ENCODE measurements around the gene CCHCR1. TPM values are rescaled to one million over a fixed set of nuclear protein-coding genes. Genes with fewer than 3 reads are reported as not detected.

The CCHCR1 gene
- total RNA-seq, 1 donor from 2014 or later: 36.8 TPM

DNA sequence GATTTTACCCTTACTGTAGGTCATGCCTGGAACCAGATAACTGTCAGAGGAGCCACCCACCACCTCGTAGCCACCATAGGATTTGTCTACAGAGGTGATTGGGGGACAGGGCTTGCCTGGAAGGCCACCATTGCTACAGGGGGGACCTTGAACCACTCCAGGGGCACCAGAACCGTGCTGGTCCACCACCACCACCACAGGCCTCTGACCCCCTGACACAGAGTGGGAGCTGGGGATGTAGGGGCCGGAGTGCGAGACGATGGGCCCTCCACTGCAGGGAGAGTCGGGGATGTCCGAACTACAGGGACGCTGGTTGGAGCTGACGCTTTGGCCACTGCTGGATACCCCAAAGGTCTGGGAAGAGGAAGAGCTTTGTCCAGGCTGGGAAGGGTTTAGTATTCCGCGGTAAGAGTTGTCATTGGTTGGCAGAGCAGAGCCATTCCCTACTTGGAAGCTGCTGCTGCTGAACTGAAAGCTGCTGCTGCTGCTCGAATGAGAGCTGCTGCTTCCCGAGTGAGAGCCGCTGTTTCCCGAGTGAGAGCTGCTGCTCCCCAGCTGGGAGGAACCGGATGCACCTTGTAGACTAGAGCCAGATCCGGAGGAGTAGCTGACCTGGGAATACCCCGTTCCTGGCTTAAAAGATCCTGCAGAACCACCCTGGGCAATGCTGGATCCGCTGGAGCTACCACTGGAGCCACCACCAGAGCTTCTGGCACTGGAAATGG is 40.8 kb downstream of the CCHCR1 start:
- H3K27me3 Mint-ChIP-seq: peaks cover 54% of the 10 kb centered on the region
- H3K36me3 Mint-ChIP-seq: no peaks in the 10 kb centered on the region
- H3K4me3 Mint-ChIP-seq: no peak overlapping the region
- no peaks in the 10 kb centered on the region for H3K9me3 Mint-ChIP-seq
- no peak overlapping the region for H3K27ac Mint-ChIP-seq
- no peaks in the 10 kb centered on the region for H3K4me1 Mint-ChIP-seq (ENCODE audit: unreplicated experiment)
- no peak for DNase-seq (ENCODE audit: extremely low spot score, unreplicated experiment)
- no peak for TF ChIP-seq CTCF (conservative IDR thresholded peaks at IDR 0.05)

DNA sequence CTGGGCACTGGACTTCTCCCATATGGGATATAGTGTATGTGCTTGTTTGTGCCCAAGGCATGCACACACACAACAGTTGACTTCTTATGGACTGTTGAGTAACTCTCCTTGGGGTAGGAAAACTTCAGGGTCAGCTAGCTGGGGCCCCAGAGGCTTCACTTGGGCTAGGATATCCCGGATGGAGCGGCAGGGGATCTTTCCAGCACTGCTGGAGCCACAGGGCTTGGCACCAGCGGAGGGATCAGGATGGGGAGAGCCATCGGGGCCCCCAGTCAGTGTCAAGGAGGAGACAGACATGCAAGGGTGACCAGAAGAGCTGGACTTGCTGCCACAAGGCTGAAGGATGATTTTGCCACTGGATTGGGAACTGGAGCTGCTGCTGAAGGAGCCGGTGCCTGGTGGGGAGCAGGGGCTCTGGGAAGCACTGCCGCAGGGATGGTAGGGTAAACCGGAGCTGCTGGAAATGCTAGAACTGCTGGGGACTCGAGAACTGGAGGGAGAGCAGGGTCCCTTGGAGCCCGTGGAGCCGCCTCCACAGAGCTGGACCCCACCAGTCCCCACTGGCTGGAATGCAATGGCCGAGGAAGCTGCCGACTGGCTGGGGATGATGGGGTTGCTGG is 41.6 kb downstream of the CCHCR1 start:
- Mint-ChIP-seq H3K36me3 (no peaks in the 10 kb centered on the region), H3K4me1 (ENCODE audit: unreplicated experiment) (no peaks in the 10 kb centered on the region), H3K27ac (no peak overlapping the region), H3K27me3 (peaks cover 52% of the 10 kb centered on the region), H3K4me3 (no peak overlapping the region), H3K9me3 (no peaks in the 10 kb centered on the region)
- TF ChIP-seq CTCF (conservative IDR thresholded peaks at IDR 0.05): no peak
- DNase-seq (ENCODE audit: extremely low spot score, unreplicated experiment): no peak

DNA sequence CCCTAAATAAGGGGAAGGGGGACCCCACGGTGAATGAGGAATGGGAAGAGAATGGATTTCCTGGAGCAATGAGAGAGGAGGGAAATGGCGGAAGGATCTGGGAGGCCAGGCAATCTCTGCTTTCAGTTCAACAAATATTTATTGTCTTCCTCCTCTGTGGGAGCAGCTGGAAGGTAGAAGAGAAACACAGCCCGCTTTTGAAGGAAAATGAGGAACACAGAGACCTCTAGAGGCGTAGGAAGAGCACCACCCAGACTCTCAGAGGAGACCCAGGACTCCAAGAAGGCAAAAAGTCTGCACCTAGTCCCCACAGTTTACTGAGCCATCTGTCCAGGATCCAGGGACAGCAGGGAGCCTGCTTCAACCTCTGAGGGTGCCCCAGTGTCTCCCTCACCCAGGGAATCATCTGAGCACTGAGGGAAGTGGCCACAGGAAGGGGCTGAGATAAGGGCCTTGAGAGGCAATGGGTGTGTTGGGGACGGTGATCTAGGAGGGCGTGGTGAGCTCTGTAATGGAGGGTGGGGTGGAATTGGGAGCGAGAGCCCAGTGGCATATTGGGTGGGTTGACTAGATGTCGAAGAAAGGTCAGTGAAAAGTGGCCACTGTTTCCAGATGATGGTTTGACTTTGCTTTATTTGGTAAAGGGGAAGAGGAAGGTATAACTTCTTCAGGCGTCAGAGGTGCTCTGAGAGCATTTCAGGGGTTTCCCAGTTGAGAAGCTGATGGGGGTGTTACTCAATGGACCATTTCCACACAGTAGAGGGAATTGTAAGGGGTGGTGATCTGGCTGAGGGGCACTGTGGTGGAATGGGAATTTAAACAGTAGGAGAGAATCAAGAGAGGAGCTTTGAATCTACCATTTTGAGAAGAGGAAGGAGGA is 42.4 kb downstream of the CCHCR1 start:
- no peaks in the 10 kb centered on the region for H3K36me3 Mint-ChIP-seq

DNA sequence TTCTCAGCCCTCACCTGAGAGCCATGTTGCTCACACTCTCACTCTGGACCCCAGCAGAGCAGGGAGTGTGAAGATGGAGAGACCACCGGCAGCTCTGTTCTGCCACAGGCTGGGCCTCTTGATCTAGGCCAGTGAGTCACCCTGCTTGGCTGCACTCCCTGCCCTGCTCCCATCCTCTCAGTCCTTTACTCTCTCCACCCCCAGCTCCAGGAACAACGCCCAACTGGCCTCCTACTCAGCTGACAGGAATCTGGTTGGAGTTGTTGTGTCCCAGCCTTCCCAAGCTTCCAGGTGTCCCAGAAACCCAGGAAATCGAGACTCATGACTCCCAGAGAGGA is 43.1 kb downstream of the CCHCR1 start, which contains the start of gene PSORS1C1:
Gene PSORS1C1 (plus strand): TSS at position 260 of the 338 bp plus-strand sequence. CDS start 14,833 bp downstream, outside the sequence.
- H3K27ac Mint-ChIP-seq: no peak within 1 kb of the TSS
- no peak for DNase-seq (ENCODE audit: extremely low spot score, unreplicated experiment)

More for the DNA sequence above, 42.4 kb downstream of the CCHCR1 start:
- TF ChIP-seq CTCF (conservative IDR thresholded peaks at IDR 0.05): no peak
- Mint-ChIP-seq H3K9me3 (no peaks in the 10 kb centered on the region), H3K27me3 (peaks cover 60% of the 10 kb centered on the region), H3K4me3 (no peak overlapping the region), H3K27ac (no peak overlapping the region), H3K4me1 (ENCODE audit: unreplicated experiment) (no peaks in the 10 kb centered on the region)
- no peak for DNase-seq (ENCODE audit: extremely low spot score, unreplicated experiment)

More for the DNA sequence above, 43.1 kb downstream of the CCHCR1 start, which contains the start of gene PSORS1C1:
- Mint-ChIP-seq H3K36me3 (no peaks in the 10 kb centered on the region), H3K4me1 (ENCODE audit: unreplicated experiment) (no peaks in the 10 kb centered on the region), H3K9me3 (no peaks in the 10 kb centered on the region), H3K4me3 (no peak within 1 kb of the TSS), H3K27me3 (peaks cover 67% of the 10 kb centered on the region)
- no peak for TF ChIP-seq CTCF (conservative IDR thresholded peaks at IDR 0.05)

All from type B pancreatic cell (in vitro differentiated cells).